GM23338 (cell line): Measurements from ENCODE around the gene SLC16A6. TPM values are rescaled to one million over a fixed set of nuclear protein-coding genes. Genes with fewer than 3 reads are reported as not detected.

Source experiments
- ATAC-seq: fragments of 200-7000 bp; cut with Tn5 transposase; 3 replicates; pipeline ENCODE4 v1.9.1; 2020
- DNase-seq: peaks from one replicate; pipeline ENCODE4 v3.0.0-alpha.2; 2015; ENCODE audit warnings: low spot score
- H2AFZ ChIP-seq: fragments of 200-600 bp; sonication (generic); 2 replicates; pipeline ENCODE4 v1.8.0; 2016; ENCODE audit warnings: antibody characterized with exemption, mild to moderate bottlenecking, moderate library complexity
- H3F3A ChIP-seq: fragments of 200-600 bp; sonication (generic); replicated peaks from 2 replicates; pipeline ENCODE4 v1.8.0; 2017; ENCODE audit warnings: antibody characterized with exemption, mixed run types, low read depth
- H3K27ac ChIP-seq: fragments of 200-600 bp; sonication (generic); 2 replicates; pipeline ENCODE4 v1.6.1; 2016; ENCODE audit warnings: low read depth
- H3K27me3 ChIP-seq: fragments of 200-600 bp; sonication (generic); 2 replicates; pipeline ENCODE4 v1.8.0; 2016; ENCODE audit warnings: mild to moderate bottlenecking, mixed run types, moderate library complexity; ENCODE audit not compliant: insufficient read depth
- H3K36me3 ChIP-seq: fragments of 200-600 bp; sonication (generic); 2 replicates; pipeline ENCODE4 v1.8.0; 2016; ENCODE audit warnings: mild to moderate bottlenecking; ENCODE audit not compliant: insufficient read depth
- H3K4me1 ChIP-seq: fragments of 200-600 bp; sonication (generic); 2 replicates; pipeline ENCODE4 v1.8.0; 2016; ENCODE audit warnings: mild to moderate bottlenecking, moderate library complexity; ENCODE audit not compliant: insufficient read depth
- H3K4me2 ChIP-seq: fragments of 200-600 bp; sonication (generic); 2 replicates; pipeline ENCODE4 v1.7.1; 2017; ENCODE audit warnings: mixed run types
- H3K4me3 ChIP-seq: fragments of 200-600 bp; sonication (generic); 2 replicates; pipeline ENCODE4 v1.6.1; 2016; ENCODE audit warnings: mixed run types
- H3K79me2 ChIP-seq: fragments of 200-600 bp; sonication (generic); replicated peaks from 2 replicates; pipeline ENCODE4 v1.8.0; 2017; ENCODE audit warnings: mild to moderate bottlenecking; ENCODE audit not compliant: insufficient read depth
- H3K9me2 ChIP-seq: fragments of 200-600 bp; sonication (generic); 2 replicates; pipeline ENCODE4 v1.8.0; 2017; ENCODE audit not compliant: insufficient read depth
- H4K20me1 ChIP-seq: fragments of 200-600 bp; sonication (generic); replicated peaks from 2 replicates; pipeline ENCODE4 v1.8.0; 2017; ENCODE audit warnings: mild to moderate bottlenecking; ENCODE audit not compliant: insufficient read depth
- H3K27ac Mint-ChIP-seq: 2 replicates; pipeline ENCODE4 v1.8.0; 2020; ENCODE audit warnings: inconsistent platforms, mild to moderate bottlenecking, moderate library complexity, mixed read lengths
- H3K27me3 Mint-ChIP-seq: 3 replicates; pipeline ENCODE4 v1.8.0; 2022; ENCODE audit warnings: low read depth, mild to moderate bottlenecking, moderate library complexity, mixed read lengths, inconsistent platforms; ENCODE audit not compliant: insufficient read depth, poor library complexity
- H3K36me3 Mint-ChIP-seq: 3 replicates; pipeline ENCODE4 v1.8.0; 2021; ENCODE audit warnings: low read depth, mild to moderate bottlenecking, inconsistent platforms, moderate library complexity, mixed read lengths
- H3K4me1 Mint-ChIP-seq: 3 replicates; pipeline ENCODE4 v1.8.0; 2020; ENCODE audit warnings: mild to moderate bottlenecking, inconsistent platforms, mixed read lengths
- H3K4me3 Mint-ChIP-seq: 3 replicates; pipeline ENCODE4 v1.8.0; 2021; ENCODE audit warnings: moderate library complexity, mild to moderate bottlenecking, inconsistent platforms, mixed read lengths
- H3K9me3 Mint-ChIP-seq: 3 replicates; pipeline ENCODE4 v1.8.0; 2020; ENCODE audit warnings: moderate library complexity, mild to moderate bottlenecking, inconsistent platforms, mixed read lengths
- CREB1 ChIP-seq: fragments of 250-450 bp; sonication (Bioruptor Pico); IDR thresholded peaks from 2 replicates; pipeline ENCODE4 v1.5.0; 2020; ENCODE audit warnings: low read depth, mild to moderate bottlenecking, moderate library complexity
- EZH2 ChIP-seq: fragments of 200-600 bp; sonication (generic); IDR thresholded peaks from one replicate; pipeline ENCODE4 v1.8.0; 2017; ENCODE audit warnings: antibody characterized with exemption, mild to moderate bottlenecking, low read depth; ENCODE audit not compliant: unreplicated experiment
- EZH2phosphoT487 ChIP-seq: fragments of 200-600 bp; sonication (generic); IDR thresholded peaks from one replicate; pipeline ENCODE4 v1.8.1; 2018; ENCODE audit warnings: antibody characterized with exemption; ENCODE audit not compliant: unreplicated experiment
- JUNB ChIP-seq: IDR thresholded peaks from one replicate; pipeline ENCODE4 v1.6.1; 2016; ENCODE audit warnings: antibody characterized with exemption; ENCODE audit not compliant: unreplicated experiment
- NANOG ChIP-seq: IDR thresholded peaks from 2 replicates; pipeline ENCODE4 v1.6.1; 2016; ENCODE audit warnings: antibody characterized with exemption, borderline replicate concordance
- STAT1 ChIP-seq: IDR thresholded peaks from one replicate; pipeline ENCODE4 v1.6.1; 2016; ENCODE audit warnings: antibody characterized with exemption; ENCODE audit not compliant: unreplicated experiment
- ZNF114 ChIP-seq: fragments of 250-450 bp; sonication (Bioruptor Pico); IDR thresholded peaks from 2 replicates; pipeline ENCODE4 v1.5.0; 2020; ENCODE audit warnings: mild to moderate bottlenecking, moderate library complexity
- ZNF331 ChIP-seq: fragments of 250-450 bp; sonication (Bioruptor Pico); IDR thresholded peaks from 2 replicates; pipeline ENCODE4 v1.5.0; 2020; ENCODE audit warnings: low read depth, mild to moderate bottlenecking, moderate library complexity
- polyA plus RNA-seq: library from polyadenylated mRNA; unstranded; fragments of >200 nt; fragmentation: Nextera tagmentation; extraction: Ambion mirVana; gene quantifications from 2 replicates; pipeline ENCODE4 v1.2.1, GENCODE V29; 2016
- total RNA-seq: library from RNA; depleted of rRNA; stranded (reverse); fragments of >200 nt; shearing (Covaris generic); gene quantifications from 2 replicates; pipeline ENCODE4 v1.2.3, GENCODE V29; 2014
- TF ChIP-seq, protein P1 (sequence below): fragments of 250-450 bp; sonication (Bioruptor Pico); IDR thresholded peaks from 2 replicates; pipeline ENCODE4 v1.5.0; 2020; ENCODE audit warnings: mild to moderate bottlenecking, moderate library complexity
- TF ChIP-seq, protein P2 (sequence below), 2 experiments: fragments of 200-600 bp in 1 of 2; sonication (generic) in 1 of 2; conservative IDR thresholded peaks; 2 replicates each; pipeline versions ENCODE4 v1.5.1 to v1.6.1; 2016 to 2017; ENCODE audit warnings: antibody characterized with exemption in 2 of 2, low read depth in 2 of 2, mild to moderate bottlenecking in 2 of 2, moderate library complexity in 1 of 2

The SLC16A6 gene
- total and polyA plus RNA-seq, 2 experiments from 2014 or later = not detected

DNA sequence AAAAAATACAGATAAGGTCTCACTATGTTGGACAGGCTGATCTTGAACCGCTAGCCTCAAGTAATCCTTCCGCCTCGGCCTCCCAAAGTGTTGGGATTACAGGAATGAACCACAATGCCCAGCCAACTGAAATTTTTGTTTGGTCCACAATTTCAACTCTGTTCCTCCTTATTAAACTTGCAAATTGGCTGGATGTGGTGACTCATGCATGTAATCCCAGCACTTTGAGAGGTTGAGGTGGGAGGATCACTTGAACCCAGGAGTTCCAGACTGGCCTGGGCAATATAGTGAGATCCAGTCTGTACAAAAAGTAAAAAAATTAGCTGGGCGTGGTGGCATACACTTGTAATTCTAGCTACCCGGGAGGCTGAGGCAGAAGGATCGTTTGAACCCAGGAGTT lies 13.8 kb upstream of the SLC16A6 start:
- H3K4me2 ChIP-seq = no peak overlapping the region
- TF ChIP-seq STAT1 (no peak), CREB1 (CRISPR knock-in tag) (no peak), ZNF114 (no peak), ZNF331 (CRISPR knock-in tag) (no peak), EZH2phosphoT487 (no peak), EZH2 (no peak), NANOG (no peak), JUNB (no peak)
- TF ChIP-seq, protein P1, sequence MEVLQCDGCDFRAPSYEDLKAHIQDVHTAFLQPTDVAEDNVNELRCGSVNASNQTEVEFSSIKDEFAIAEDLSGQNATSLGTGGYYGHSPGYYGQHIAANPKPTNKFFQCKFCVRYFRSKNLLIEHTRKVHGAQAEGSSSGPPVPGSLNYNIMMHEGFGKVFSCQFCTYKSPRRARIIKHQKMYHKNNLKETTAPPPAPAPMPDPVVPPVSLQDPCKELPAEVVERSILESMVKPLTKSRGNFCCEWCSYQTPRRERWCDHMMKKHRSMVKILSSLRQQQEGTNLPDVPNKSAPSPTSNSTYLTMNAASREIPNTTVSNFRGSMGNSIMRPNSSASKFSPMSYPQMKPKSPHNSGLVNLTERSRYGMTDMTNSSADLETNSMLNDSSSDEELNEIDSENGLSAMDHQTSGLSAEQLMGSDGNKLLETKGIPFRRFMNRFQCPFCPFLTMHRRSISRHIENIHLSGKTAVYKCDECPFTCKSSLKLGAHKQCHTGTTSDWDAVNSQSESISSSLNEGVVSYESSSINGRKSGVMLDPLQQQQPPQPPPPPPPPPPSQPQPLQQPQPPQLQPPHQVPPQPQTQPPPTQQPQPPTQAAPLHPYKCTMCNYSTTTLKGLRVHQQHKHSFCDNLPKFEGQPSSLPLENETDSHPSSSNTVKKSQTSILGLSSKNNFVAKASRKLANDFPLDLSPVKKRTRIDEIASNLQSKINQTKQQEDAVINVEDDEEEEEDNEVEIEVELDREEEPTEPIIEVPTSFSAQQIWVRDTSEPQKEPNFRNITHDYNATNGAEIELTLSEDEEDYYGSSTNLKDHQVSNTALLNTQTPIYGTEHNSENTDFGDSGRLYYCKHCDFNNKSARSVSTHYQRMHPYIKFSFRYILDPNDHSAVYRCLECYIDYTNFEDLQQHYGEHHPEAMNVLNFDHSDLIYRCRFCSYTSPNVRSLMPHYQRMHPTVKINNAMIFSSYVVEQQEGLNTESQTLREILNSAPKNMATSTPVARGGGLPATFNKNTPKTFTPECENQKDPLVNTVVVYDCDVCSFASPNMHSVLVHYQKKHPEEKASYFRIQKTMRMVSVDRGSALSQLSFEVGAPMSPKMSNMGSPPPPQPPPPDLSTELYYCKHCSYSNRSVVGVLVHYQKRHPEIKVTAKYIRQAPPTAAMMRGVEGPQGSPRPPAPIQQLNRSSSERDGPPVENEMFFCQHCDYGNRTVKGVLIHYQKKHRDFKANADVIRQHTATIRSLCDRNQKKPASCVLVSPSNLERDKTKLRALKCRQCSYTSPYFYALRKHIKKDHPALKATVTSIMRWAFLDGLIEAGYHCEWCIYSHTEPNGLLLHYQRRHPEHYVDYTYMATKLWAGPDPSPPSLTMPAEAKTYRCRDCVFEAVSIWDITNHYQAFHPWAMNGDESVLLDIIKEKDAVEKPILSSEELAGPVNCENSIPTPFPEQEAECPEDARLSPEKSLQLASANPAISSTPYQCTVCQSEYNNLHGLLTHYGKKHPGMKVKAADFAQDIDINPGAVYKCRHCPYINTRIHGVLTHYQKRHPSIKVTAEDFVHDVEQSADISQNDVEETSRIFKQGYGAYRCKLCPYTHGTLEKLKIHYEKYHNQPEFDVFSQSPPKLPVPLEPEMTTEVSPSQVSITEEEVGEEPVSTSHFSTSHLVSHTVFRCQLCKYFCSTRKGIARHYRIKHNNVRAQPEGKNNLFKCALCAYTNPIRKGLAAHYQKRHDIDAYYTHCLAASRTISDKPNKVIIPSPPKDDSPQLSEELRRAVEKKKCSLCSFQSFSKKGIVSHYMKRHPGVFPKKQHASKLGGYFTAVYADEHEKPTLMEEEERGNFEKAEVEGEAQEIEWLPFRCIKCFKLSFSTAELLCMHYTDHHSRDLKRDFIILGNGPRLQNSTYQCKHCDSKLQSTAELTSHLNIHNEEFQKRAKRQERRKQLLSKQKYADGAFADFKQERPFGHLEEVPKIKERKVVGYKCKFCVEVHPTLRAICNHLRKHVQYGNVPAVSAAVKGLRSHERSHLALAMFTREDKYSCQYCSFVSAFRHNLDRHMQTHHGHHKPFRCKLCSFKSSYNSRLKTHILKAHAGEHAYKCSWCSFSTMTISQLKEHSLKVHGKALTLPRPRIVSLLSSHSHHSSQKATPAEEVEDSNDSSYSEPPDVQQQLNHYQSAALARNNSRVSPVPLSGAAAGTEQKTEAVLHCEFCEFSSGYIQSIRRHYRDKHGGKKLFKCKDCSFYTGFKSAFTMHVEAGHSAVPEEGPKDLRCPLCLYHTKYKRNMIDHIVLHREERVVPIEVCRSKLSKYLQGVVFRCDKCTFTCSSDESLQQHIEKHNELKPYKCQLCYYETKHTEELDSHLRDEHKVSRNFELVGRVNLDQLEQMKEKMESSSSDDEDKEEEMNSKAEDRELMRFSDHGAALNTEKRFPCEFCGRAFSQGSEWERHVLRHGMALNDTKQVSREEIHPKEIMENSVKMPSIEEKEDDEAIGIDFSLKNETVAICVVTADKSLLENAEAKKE = no peak
- TF ChIP-seq, protein P2, sequence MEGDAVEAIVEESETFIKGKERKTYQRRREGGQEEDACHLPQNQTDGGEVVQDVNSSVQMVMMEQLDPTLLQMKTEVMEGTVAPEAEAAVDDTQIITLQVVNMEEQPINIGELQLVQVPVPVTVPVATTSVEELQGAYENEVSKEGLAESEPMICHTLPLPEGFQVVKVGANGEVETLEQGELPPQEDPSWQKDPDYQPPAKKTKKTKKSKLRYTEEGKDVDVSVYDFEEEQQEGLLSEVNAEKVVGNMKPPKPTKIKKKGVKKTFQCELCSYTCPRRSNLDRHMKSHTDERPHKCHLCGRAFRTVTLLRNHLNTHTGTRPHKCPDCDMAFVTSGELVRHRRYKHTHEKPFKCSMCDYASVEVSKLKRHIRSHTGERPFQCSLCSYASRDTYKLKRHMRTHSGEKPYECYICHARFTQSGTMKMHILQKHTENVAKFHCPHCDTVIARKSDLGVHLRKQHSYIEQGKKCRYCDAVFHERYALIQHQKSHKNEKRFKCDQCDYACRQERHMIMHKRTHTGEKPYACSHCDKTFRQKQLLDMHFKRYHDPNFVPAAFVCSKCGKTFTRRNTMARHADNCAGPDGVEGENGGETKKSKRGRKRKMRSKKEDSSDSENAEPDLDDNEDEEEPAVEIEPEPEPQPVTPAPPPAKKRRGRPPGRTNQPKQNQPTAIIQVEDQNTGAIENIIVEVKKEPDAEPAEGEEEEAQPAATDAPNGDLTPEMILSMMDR (conservative IDR thresholded peaks at IDR 0.05; ENCODE audit: low read depth in 2 of 2) = no peak
- no peaks in the 10 kb centered on the region for H3K27me3 ChIP-seq
- H2AFZ ChIP-seq = no peak overlapping the region
- H3F3A ChIP-seq = 0 out of 2 replicates have a peak, but pooled peaks cover 3% of the 10 kb centered on the region
- peaks cover 17% of the 10 kb centered on the region for H3K36me3 Mint-ChIP-seq
- H3K27me3 Mint-ChIP-seq = peaks cover 11% of the 10 kb centered on the region
- no peaks in the 10 kb centered on the region; the same call in 1 of the 2 replicates for H3K4me1 ChIP-seq
- no peaks in the 10 kb centered on the region for H3K9me2 ChIP-seq
- no peaks in the 10 kb centered on the region; the same call in 1 of the 3 replicates for H3K9me3 Mint-ChIP-seq
- H3K4me1 Mint-ChIP-seq = peaks cover 18% of the 10 kb centered on the region
- H3K4me3 Mint-ChIP-seq = no peak overlapping the region
- H3K27ac ChIP-seq = no peak overlapping the region
- H3K36me3 ChIP-seq = no peaks in the 10 kb centered on the region
- ATAC-seq (no peak), DNase-seq (no peak)
- H3K79me2 ChIP-seq = no peaks in the 10 kb centered on the region
- no peak overlapping the region for H3K4me3 ChIP-seq
- H4K20me1 ChIP-seq = no peaks in the 10 kb centered on the region
- H3K27ac Mint-ChIP-seq = no peak overlapping the region
